Gastrocnemius medialis (tissue), 4 donors: ENCODE results near the gene RPS5.

Experiments used
- CTCF ChIP-seq, 5 experiments: fragments of 450-650 bp in 3 of 5; fragments of 200-600 bp in 2 of 5; sonication (generic) in 2 of 5; IDR thresholded peaks in 4 of 5; conservative IDR thresholded peaks in 1 of 5; 1 replicate in 4 of 5; 2 replicates in 1 of 5; pipeline ENCODE4 v1.5.1; 2016 to 2019; ENCODE audit warnings: antibody characterized with exemption in 5 of 5, mild to moderate bottlenecking in 3 of 5, moderate library complexity in 3 of 5
- POLR2A ChIP-seq, 2 donors: fragments of 450-650 bp; IDR thresholded peaks; one replicate each; pipeline ENCODE4 v1.6.1; 2017; ENCODE audit warnings: antibody characterized with exemption in 2 of 2, mild to moderate bottlenecking in 2 of 2, moderate library complexity in 2 of 2

- TF ChIP-seq CTCF (IDR thresholded peaks at IDR 0.05 in 4 of 5, conservative IDR thresholded peaks at IDR 0.05 in 1 of 5) (no peak), POLR2A (IDR thresholded peaks at IDR 0.05) (no peak)
Measured at GRCh38 chr19:58428617-58429016, 41.5 kb downstream of the RPS5 start.
